HG02798 (cell line): ENCODE data around the gene SYNPR.

ENCODE experiments used
- ATAC-seq: cut with Tn5 transposase; IDR thresholded peaks from one replicate; pipeline ENCODE4 v1.9.1; 2021; ENCODE audit warnings: mild to moderate bottlenecking; ENCODE audit not compliant: unreplicated experiment, poor library complexity

SYNPR gene

DNA sequence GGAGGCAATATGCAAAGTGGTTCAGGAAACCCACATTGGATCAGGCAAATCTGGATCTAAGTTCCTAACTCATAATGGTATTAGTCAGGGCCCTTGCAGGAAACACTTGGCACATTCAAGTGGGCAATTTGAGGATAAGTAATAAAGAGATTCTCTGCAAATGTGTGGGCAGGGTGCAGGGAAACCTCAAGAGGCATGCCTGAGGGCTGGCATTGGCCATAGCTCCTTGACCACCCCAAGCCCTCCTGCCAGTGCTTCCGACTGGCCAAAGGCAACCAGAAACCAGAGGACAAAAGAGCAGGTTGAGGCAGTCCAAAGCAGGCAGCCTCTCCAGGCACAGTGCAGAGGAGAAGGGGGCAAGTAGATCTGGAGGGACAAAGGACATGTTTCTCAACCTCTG, 243.5 kb downstream of the SYNPR start:
- no peak for ATAC-seq

DNA sequence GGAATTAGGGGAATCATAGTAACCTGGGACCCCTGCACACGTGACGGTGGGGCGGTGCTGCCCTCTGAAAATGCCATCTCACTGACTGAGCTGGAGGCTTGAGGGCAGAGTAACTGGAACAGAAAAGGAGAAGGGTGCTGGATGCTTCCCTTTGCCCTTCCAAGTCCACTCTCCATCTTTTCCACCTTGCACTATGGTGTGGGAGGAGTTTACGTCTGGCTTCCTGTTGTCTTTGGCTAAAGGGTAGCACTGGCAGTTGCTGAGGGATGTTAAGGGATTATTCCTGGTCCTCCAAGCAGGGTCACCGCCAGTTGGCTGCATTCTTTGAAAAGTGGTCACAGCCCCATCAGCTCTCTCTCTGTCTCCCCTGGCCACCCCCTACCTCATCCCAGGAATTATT, 245.0 kb downstream of the SYNPR start:
- no peak for ATAC-seq

DNA sequence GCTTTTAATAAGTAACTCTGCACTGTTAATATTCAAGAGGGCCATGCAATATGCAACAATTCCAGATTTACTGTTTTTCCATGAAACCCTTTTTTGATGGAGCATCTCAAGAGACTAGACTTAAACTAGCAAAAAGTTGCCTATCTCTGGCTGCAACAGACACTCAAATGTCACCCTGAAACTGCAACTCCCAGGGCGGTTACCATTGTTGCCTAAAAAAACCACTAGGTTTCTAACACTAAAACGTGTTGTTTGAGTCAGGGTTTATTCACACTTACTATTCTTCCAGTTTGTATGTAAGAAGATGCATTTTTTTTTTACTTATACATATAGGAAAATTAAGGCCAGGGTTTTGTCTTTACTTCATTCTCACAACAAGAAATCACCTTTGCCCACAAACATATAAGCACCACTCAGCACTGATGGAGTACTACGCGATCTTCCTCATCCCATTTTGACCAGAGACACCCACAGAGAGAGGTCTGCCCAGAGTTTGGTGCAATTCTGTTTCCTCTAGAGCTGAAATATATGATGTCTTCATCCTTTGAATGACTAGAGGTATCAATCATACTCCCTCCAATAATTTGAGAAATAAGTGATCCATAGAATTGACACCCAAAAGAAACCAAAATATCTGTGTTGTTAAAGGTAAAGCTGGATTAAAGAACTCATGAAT, 250.4 kb downstream of the SYNPR start:
- no peak for ATAC-seq

DNA sequence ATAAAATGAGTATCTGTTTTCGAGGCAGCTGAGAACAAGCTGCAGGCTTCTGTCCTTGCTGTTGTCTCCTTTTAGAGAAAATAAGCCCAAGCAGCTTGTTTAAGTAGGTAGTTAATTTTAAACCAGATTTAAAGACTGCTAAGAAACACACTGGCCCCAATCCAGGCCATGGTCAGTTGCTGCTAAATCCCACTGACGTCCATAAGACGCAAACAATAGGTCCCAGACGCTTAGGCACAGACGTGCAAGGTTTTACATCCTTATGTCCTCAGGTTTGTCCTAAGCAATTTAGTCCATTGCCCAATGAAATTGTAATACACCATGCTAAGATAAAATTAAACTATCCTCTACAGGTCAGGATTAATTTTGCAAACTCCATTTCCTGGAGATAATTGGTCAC, 254.4 kb downstream of the SYNPR start:
- ATAC-seq = no peak

DNA sequence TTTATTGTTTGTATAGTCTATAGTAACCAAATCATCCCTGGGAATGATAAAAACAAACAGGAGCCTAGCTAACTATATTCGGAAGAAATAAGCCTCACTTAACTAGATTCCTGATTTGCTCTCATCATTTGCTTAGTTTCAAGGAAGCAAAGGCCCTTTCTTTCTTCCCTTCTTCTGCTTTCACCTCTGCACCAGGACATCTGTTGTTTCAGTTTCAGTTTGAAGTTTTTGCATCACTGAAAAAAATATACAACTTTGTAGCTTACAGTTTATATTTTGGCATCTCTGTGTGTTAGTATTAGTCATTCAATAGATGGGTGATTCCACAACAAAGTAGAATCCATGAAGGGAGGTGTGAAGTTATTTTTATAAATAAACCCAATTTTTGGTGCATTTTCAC, 260.8 kb downstream of the SYNPR start:
- ATAC-seq = no peak

DNA sequence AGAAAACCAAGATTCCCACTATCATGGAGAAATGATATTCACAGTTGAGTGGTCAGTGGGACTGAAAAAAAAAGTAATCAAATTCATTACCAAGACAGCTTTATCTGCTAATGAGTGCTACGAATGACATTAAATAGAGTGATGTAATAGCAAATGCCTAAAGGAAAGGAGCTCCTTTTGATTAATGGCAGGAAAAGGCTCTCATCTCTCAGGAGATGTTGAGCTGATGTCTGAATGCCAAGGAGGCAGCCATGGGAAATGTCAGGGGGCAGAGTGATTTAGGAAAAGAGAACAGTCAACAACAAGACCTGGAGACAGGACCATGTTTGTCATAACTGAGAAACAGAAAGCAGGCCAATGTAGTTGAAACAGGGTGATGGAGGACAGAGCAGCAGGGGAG, 277.7 kb downstream of the SYNPR start:
- ATAC-seq = no peak

DNA sequence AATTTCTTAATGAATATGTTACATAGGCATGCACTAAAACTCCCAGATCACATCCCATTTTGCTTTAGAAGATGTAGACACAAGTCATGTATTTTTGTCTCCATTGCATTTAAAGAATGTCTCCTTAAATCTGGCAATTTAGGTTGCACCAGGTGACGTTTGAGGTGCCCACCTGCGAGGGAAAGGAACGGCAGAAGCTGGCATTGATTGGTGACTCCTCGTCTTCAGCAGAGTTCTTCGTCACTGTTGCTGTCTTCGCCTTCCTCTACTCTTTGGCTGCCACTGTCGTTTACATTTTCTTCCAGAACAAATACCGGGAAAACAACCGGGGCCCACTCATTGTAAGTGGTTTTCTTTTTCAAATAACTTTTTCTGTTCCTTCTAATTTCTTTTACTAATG, 278.3 kb downstream of the SYNPR start:
- ATAC-seq = no peak

DNA sequence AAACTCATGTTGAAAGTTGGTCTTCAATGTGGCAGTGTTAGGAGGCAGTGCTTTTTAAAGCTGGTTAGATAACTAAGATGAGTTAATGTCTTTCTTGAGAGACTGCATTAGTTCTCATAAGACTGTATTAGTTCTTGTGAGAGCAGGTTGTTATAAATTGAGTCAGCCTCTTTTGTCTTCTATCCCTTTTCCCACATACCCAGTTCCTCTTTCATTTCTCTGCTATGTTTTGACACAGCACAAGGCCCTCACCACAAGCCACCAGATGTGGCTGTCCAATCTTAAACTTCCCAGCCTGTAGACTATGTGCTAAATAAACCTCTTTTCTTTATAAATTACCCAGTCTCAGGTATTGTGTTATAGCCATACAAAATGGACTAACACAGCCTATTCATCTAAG, 279.8 kb downstream of the SYNPR start:
- ATAC-seq = no peak

DNA sequence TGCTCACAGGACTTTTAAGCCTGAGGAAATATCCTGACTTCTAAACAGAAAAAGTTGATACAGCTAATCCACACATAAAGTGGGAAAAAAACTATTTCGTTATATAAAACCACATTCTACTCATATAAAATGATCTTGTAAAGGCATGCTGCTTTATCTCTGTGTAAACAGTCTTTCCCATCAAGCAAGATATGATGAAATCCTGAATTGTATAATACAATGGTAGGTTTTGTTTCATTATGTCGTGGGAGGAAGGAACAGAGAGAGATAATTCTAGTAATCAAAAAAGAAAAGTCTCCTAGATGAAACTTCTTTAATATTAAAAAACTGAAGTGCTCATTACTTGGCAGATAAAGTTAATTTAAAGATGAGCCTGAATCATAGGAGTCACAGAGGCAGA, 281.8 kb downstream of the SYNPR start:
- ATAC-seq = no peak

DNA sequence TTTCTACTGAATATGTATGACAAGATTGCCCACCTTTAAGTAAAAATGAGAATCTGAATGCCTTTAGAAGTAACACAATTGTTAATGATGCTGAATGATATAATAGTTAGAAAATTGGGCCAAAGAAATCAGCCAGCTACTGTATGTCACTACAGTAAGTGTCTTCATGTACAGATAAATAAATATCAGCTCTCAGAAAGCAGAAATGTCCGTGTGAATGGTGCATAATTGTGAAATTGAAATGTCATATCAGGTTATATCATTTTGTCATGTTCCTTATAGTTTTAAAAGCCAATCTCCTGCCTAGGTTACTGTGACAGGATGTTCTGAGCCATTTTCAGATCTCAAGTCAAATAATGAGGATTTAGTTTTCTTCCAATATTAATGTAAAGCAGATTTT, 283.8 kb downstream of the SYNPR start:
- ATAC-seq = no peak

DNA sequence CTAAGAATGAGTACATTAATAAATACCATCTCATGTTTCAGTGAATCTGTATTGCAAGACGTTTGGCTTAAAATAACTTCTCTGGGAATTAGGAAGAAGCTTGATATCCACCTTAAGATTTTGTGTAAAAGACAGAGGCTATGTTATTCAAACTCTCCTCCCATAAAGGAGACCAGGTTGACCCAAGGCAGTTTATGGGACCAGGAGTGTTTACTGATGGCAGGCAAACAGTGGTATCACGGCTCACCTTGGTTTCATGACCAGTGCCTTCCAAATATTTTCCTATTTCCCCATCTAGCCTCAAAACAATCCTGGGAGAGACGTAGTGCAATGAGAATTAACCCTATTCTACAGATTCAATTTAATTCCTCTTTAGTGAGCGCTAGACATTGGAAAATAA, 284.2 kb downstream of the SYNPR start:
- ATAC-seq = no peak

DNA sequence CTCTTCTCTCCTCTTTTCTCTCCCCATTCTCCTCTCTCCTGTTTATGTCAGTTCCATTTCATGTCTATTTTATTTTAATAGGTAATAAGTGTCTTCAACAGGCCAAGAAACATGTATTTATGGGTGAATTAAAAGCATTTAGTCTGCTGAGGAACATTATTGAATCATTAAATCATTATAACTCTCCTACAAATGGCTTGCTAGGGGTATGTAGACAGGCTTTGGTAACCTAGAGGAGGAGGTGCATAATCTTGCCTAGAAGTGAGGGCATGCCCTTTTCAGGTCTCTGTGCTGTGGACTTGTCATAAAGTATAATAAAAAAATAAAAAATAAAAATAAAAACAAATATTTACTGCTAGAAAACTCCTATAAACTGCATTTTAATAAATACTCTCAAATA, 285.5 kb downstream of the SYNPR start:
- ATAC-seq = no peak

DNA sequence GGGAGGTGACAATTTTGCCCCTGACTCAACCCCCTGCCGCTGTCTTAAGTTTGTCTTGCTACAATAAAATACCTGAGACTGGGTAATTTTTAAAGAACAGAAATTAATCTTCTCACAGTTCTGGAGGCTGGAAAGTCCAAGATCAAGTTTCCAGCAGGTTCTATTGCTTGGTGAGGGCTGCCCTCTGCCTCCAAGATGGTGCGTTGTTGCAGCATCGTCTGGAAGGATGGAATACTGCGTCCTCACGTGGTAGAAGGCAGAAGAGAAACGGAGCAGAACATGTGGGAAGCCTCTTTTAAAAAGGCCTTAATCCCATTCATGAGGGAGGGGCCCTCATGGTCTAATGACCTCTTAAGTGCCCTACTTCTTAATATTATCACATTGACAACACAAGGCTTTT, 287.1 kb downstream of the SYNPR start:
- no peak for ATAC-seq

DNA sequence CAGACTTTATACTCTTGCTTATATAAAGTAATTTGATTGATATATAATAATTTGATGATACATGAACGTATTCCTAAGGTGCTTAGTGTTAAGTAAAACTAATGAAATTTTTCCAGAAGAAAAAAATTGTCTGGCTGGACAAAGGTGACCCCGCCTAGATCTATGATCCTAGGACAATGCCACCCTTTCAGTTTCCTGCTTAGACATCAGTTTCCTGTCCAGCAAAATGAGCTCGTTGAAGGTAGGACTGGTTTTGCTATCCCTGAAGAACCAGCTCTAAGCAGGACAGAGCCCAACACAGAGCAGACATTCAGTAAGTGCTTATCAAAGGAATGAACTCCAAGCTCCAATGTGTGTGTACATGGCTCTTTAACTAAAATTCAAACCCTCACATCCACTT, 293.6 kb downstream of the SYNPR start:
- no peak for ATAC-seq

DNA sequence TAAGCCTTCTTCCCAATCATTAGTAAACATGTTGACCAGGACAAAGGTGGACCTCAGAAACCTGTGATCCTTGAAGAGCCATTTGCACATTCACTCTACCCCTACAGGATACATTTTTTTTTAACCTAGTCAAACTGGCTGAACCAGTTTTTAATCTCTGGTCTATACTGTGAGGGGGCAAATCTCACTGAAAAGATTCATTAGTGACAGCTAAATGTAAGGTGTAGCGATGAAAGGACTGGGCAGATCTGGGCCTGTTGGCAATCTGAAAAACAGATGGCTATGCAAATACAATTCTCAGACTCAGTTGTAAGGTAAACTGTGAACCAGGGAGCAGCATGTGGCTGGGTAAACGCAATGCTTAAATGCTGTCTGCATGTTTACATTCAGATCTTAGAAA, 298.7 kb downstream of the SYNPR start:
- no peak for ATAC-seq

DNA sequence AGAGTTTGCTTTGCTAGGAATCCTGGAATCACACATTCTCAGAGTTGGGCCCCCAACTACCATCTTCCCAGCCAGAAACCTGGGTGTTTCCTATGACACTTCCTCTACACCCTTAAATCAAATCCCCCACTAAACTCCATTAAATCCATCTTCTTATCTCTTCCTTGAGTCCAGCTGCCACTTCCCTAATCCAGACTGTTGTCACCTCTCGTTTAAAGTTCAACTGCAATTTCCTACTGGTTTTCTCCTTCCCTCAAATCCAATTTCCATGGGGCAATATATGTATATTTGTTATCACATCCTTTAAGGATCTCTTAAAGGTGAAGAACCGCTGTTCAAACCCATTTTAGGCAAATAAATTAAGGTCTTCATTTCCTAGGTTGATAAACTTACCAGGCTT, 300.8 kb downstream of the SYNPR start:
- ATAC-seq = no peak

DNA sequence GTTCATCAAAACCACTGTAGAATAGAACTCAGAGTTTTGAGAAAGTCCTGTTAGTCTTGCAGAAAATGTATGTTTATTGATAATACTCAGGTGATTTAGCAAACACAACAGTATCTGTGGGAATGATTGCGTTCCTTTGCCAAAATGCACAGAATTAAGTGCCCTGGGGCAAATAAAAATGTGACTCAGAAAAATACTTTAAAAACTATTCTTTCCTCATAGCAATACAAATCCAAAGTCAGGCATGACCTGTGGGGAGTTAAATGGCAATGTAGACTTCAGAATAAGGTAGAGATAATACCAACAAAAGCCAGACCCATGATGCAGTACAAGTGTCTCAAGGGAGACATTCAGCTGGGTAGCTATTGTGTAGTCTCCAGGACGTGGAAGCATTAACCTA, 302.0 kb downstream of the SYNPR start:
- no peak for ATAC-seq

DNA sequence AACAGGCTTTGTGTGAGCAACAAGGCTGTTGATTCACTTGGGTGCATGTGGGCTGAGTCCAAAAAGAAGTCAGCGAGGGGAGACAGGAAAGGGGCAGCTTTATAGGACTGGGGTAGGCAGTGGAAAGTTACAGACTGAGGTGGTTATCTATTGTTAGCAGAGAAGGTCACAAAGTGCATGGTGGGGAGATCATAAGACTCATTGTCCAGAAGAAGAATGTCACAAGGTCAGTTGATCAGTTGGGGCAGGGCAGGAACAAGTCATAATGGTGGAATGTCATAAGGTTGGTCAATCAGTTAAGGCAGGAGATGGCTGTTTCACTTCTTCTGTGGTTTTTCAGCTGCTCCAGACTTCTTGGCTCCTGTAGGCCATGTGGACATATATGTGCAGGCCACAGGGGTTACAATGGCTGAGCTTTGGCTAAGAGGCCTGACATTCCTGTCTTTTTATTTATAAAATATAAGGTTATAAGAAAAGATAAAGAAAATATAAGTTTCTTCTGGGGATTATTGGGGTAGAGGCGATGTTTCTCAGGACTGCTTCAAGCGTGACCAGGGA, 304.9 kb downstream of the SYNPR start:
- no peak for ATAC-seq

DNA sequence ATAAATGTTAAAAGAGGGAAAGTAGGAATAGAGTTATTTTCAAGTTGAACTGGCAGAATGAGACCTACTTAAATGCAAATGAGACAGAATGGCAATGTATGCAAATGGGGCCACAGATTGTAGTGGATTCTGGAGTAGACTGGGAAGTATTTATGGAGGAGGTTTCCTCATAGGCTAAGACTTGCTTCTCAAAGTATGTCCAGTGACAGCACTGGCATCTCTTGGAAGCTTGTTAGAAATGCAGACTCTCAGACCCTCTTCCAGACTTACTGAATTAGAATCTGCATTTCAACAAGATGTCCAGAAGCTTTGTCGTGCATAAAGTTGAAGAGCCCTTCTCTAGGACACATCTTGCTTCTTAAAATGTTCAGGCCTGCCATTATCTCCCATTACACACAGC, 306.6 kb downstream of the SYNPR start:
- no peak for ATAC-seq

DNA sequence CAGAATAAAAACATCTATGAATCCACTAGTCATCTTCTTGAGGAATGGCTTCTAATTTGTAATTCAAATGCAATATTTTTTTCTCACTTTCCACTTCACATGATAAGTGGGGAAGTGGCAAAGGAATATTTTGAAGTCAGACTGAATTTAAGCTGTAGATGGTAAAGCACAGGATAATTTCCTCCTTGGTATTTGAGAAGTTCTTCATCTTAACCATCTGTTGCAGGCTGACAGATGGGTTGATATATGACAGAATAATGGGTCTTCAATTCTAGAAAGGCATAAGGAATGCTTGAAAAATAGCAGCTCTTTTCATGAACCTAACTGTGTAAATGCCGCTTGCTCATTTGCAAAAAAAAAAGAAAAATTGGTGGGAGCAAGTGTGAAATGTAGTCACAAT, 307.8 kb downstream of the SYNPR start:
- no peak for ATAC-seq

DNA sequence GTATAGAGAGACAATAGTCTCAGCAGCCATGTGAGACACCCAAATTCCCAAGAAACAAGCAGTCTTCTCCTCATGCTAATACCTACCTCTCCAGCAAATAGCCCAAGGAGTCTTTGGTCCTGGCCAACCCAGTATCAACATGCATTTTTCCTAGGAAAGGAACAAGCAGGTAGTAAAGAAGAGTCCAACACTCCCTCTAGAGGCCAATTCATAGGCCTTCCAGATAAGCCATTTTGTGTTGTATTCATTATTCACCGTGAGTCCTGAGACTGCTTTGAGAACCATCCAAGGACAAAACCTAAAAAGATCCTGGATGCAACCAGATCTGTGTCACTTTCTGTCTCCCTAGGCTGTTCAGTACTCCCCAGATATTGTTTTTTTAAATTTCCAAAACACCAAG, 310.8 kb downstream of the SYNPR start:
- no peak for ATAC-seq

DNA sequence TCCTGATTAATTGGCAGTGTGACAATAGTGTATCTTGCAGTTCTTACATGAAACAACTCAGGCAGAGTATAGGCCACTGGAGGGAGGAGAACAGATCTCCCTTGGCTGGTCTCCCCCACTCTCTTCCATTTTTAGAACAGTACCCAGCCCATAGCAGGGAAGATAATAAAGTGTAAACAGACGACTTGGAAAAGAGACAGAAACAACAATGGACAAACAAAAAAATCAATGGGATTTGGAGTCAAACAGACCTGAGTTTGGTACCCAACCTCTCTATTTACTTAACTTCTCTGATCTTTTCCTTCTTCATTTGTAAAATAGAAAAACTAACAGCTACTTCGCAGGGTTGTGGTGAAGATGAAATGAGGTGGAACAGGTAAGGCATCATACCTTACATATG, 315.7 kb downstream of the SYNPR start:
- ATAC-seq = no peak

DNA sequence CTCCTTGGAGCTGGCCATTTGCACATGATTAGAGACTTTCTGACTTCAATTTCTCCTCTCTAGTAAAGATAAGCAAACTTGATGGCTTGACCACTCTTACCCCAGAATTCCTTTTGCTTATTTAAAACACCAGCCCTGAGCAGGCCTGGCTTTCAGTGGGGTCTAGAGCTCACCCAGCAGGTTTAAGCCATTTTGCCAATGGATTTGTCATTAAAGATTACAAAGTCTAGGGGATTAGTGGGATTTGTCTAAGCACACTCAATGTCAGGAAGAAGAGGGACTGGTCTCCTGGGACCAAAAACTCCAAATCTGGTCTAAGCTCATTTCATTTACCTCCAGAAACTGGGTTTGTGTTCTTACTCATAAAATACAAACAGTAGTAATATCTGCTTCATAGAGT, 317.1 kb downstream of the SYNPR start:
- no peak for ATAC-seq
